BE2C (cell line): ENCODE results near the gene GDAP1L1.

Source experiments
- DNase-seq: peaks from one replicate; pipeline ENCODE4 v3.0.0-alpha.2; 2020
- H3K27me3 ChIP-seq: fragments of 250-450 bp; sonication (Bioruptor Pico); 2 replicates; pipeline ENCODE4 v1.5.1; 2020; ENCODE audit warnings: mild to moderate bottlenecking
- H3K36me3 ChIP-seq: fragments of 250-450 bp; sonication (Bioruptor Pico); 2 replicates; pipeline ENCODE4 v1.5.1; 2020; ENCODE audit warnings: mild to moderate bottlenecking
- H3K4me1 ChIP-seq: fragments of 250-450 bp; sonication (Bioruptor Pico); 2 replicates; pipeline ENCODE4 v1.5.1; 2020
- H3K4me3 ChIP-seq: 2 replicates; pipeline ENCODE4 v1.5.1; 2011; ENCODE audit warnings: low read depth, low read length
- H3K9me3 ChIP-seq: fragments of 250-450 bp; sonication (Bioruptor Pico); 2 replicates; pipeline ENCODE4 v1.5.1; 2020
- TF ChIP-seq, protein P1 (sequence below): IDR thresholded peaks from 2 replicates; pipeline ENCODE4 v1.5.1; 2012; ENCODE audit warnings: mild to moderate bottlenecking, low read depth, low read length

The GDAP1L1 gene

DNA sequence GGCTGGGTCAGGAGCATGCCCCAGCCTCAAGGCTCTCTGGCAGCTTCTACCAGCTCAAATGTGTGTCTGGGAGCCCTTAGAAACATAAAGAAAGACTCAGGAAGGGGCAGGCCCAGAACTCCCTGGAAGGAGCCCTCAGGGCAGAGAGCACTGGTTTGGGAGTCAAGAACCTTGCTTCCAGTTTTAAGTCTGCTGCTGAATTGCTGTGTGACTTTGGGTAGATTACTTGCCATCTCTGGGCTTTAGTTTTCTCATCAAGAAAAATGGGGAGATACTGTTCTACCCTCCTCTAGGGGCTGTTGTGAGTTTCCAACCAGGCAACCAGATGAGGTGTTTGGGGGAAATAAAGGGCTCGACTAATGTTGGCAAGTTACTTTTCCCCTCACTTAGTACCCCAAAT lies 8.8 kb downstream of the GDAP1L1 start:
- Histone ChIP-seq H3K4me3 (no peak overlapping the region), H3K9me3 (no peaks in the 10 kb centered on the region), H3K27me3 (no peaks in the 10 kb centered on the region), H3K4me1 (no peaks in the 10 kb centered on the region; the same call in 1 of the 2 replicates), H3K36me3 (peaks cover 10% of the 10 kb centered on the region)
- DNase-seq: no peak
- TF ChIP-seq, protein P1, sequence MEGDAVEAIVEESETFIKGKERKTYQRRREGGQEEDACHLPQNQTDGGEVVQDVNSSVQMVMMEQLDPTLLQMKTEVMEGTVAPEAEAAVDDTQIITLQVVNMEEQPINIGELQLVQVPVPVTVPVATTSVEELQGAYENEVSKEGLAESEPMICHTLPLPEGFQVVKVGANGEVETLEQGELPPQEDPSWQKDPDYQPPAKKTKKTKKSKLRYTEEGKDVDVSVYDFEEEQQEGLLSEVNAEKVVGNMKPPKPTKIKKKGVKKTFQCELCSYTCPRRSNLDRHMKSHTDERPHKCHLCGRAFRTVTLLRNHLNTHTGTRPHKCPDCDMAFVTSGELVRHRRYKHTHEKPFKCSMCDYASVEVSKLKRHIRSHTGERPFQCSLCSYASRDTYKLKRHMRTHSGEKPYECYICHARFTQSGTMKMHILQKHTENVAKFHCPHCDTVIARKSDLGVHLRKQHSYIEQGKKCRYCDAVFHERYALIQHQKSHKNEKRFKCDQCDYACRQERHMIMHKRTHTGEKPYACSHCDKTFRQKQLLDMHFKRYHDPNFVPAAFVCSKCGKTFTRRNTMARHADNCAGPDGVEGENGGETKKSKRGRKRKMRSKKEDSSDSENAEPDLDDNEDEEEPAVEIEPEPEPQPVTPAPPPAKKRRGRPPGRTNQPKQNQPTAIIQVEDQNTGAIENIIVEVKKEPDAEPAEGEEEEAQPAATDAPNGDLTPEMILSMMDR: no peak

GRCh38 chr20:44256961-44257360 lies 9.9 kb downstream of the GDAP1L1 start:
- Histone ChIP-seq H3K4me1 (no peaks in the 10 kb centered on the region; the same call in 1 of the 2 replicates), H3K36me3 (peaks cover 8% of the 10 kb centered on the region), H3K9me3 (no peaks in the 10 kb centered on the region), H3K4me3 (no peak overlapping the region), H3K27me3 (no peaks in the 10 kb centered on the region)
- DNase-seq: no peak
- TF ChIP-seq, protein P1: no peak

- TF ChIP-seq, protein P1: no peak
- Histone ChIP-seq H3K27me3 (no peaks in the 10 kb centered on the region), H3K4me3 (no peak overlapping the region), H3K9me3 (no peaks in the 10 kb centered on the region), H3K4me1 (no peaks in the 10 kb centered on the region; the same call in 1 of the 2 replicates), H3K36me3 (peaks cover 14% of the 10 kb centered on the region)
- no peak for DNase-seq
Observed at GRCh38 chr20:44258226-44258890, 11.2 kb downstream of the GDAP1L1 start.

DNA sequence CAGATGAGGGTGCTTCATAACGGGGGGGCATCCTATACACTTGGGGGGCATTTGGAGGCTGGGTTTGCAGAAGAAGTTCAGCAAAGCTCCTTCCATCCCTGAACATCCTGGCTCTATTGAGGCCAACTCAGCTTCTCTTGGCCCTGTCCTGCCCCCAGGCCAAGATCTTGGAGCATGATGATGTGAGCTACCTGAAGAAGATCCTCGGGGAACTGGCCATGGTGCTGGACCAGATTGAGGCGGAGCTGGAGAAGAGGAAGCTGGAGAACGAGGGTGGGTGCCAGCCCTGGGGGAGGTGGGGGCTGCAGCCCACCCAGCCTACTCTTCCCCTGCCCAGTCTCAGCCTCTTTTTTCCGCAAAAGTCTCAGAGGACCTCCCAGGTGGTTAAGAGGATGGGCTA lies 17.2 kb downstream of the GDAP1L1 start:
- no peak for DNase-seq
- TF ChIP-seq, protein P1: no peak
- Histone ChIP-seq H3K27me3 (no peaks in the 10 kb centered on the region), H3K4me1 (no peaks in the 10 kb centered on the region), H3K4me3 (no peak overlapping the region), H3K36me3 (peaks cover 43% of the 10 kb centered on the region), H3K9me3 (no peaks in the 10 kb centered on the region)

DNA sequence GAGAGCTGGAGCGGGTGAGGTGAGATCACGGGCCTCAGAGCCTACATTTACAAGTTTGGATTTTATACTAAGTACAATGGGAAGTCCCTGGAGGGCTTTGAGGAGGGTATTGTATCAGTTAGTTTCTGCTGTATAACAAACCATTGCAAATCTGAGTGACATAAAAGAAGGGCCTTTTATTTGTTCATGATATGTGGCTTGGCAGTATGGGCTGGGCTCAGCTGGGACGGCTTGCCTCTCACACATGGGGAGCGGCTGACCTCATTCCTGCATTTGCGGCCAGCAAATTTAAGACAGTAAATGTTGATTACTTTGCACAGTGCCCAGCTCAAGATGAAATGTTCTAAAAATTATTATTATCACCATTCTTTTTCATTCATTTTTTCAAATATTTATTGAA lies 21.7 kb downstream of the GDAP1L1 start:
- no peaks in the 10 kb centered on the region for H3K27me3 ChIP-seq
- H3K36me3 ChIP-seq: peaks cover 27% of the 10 kb centered on the region
- H3K4me1 ChIP-seq: no peaks in the 10 kb centered on the region
- no peak overlapping the region for H3K4me3 ChIP-seq
- DNase-seq: no peak
- TF ChIP-seq, protein P1: no peak
- no peaks in the 10 kb centered on the region for H3K9me3 ChIP-seq

- peaks cover 4% of the 10 kb centered on the region for H3K36me3 ChIP-seq
- DNase-seq: no peak
- no peaks in the 10 kb centered on the region for H3K4me1 ChIP-seq
- no peak overlapping the region for H3K4me3 ChIP-seq
- TF ChIP-seq, protein P1: peak; percentile 50
- no peaks in the 10 kb centered on the region for H3K9me3 ChIP-seq
- no peaks in the 10 kb centered on the region for H3K27me3 ChIP-seq
Observed at GRCh38 chr20:44271915-44272663, 25.0 kb downstream of the GDAP1L1 start.
